ENCODE measurements around the gene LOC128125822.

Gene LOC128125822

DNA sequence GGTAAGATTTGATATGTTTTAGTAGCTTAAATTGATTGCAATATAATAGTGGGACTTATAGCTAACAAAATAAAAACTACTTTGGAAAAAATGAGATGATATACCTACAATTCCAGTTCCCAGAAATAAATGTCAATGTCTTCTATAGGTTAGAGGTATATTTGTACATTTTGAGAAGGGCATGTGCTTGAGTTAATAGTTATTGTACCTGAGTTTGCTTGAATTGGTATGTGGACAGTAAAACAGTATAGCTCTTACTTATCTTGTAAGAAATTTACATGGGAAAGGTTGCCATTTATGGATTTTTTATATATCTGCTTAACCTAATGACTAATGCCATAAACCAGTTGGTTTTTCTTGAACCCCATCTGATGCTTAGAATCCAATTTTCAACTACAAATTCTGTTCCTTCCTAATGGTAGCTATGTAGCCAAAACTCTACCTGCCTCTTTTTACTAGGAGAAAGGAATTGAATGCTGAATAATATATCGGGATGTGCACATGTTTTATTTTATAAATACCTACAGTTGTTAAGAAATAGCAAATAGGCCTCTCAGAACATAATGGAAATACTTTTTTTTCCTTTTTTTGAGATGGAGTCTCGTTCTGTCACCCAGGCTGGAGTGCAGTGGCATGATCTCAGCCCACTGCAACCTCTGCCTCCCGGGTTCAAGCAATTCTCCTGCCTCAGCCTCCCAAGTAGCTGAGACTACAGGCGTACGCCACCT, 4.9 kb downstream of the LOC128125822 start:
- H3K36me3 ChIP-seq (ENCODE audit: insufficient read depth, low read length): peaks cover 37% of the 10 kb centered on the region
- H3K4me2 ChIP-seq (ENCODE audit: low read length): peak overlapping the region; percentile 69
- H3K27me3 ChIP-seq (ENCODE audit: insufficient read depth, low read depth, low read length): no peaks in the 10 kb centered on the region
- H3K4me3 ChIP-seq (ENCODE audit: low read length): peak overlapping the region; percentile 55
- H3K9me3 ChIP-seq (ENCODE audit: low read length): no peaks in the 10 kb centered on the region
- no peak overlapping the region for H2AFZ ChIP-seq (ENCODE audit: low read depth, low read length)
- H3F3A ChIP-seq (ENCODE audit: insufficient read depth, low read length, poor library complexity, severe bottlenecking): peaks cover 6% of the 10 kb centered on the region
- no peak for TF ChIP-seq EZH2 (IDR thresholded peaks at IDR 0.05; ENCODE audit: borderline replicate concordance, insufficient read depth, low read length, poor library complexity, severe bottlenecking)
- no peak for TF ChIP-seq POLR2AphosphoS5 (IDR thresholded peaks at IDR 0.05)
- TF ChIP-seq, protein P1, sequence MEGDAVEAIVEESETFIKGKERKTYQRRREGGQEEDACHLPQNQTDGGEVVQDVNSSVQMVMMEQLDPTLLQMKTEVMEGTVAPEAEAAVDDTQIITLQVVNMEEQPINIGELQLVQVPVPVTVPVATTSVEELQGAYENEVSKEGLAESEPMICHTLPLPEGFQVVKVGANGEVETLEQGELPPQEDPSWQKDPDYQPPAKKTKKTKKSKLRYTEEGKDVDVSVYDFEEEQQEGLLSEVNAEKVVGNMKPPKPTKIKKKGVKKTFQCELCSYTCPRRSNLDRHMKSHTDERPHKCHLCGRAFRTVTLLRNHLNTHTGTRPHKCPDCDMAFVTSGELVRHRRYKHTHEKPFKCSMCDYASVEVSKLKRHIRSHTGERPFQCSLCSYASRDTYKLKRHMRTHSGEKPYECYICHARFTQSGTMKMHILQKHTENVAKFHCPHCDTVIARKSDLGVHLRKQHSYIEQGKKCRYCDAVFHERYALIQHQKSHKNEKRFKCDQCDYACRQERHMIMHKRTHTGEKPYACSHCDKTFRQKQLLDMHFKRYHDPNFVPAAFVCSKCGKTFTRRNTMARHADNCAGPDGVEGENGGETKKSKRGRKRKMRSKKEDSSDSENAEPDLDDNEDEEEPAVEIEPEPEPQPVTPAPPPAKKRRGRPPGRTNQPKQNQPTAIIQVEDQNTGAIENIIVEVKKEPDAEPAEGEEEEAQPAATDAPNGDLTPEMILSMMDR (IDR thresholded peaks at IDR 0.05; ENCODE audit: poor library complexity, severe bottlenecking): no peak
- no peak for TF ChIP-seq EP300 (conservative IDR thresholded peaks at IDR 0.05; ENCODE audit: poor library complexity, severe bottlenecking)
- TF ChIP-seq RAD21 (conservative IDR thresholded peaks at IDR 0.05): no peak
- no peak for TF ChIP-seq SMC3 (conservative IDR thresholded peaks at IDR 0.05; ENCODE audit: poor library complexity)
- TF ChIP-seq, protein P2, sequence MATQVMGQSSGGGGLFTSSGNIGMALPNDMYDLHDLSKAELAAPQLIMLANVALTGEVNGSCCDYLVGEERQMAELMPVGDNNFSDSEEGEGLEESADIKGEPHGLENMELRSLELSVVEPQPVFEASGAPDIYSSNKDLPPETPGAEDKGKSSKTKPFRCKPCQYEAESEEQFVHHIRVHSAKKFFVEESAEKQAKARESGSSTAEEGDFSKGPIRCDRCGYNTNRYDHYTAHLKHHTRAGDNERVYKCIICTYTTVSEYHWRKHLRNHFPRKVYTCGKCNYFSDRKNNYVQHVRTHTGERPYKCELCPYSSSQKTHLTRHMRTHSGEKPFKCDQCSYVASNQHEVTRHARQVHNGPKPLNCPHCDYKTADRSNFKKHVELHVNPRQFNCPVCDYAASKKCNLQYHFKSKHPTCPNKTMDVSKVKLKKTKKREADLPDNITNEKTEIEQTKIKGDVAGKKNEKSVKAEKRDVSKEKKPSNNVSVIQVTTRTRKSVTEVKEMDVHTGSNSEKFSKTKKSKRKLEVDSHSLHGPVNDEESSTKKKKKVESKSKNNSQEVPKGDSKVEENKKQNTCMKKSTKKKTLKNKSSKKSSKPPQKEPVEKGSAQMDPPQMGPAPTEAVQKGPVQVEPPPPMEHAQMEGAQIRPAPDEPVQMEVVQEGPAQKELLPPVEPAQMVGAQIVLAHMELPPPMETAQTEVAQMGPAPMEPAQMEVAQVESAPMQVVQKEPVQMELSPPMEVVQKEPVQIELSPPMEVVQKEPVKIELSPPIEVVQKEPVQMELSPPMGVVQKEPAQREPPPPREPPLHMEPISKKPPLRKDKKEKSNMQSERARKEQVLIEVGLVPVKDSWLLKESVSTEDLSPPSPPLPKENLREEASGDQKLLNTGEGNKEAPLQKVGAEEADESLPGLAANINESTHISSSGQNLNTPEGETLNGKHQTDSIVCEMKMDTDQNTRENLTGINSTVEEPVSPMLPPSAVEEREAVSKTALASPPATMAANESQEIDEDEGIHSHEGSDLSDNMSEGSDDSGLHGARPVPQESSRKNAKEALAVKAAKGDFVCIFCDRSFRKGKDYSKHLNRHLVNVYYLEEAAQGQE (IDR thresholded peaks at IDR 0.05; ENCODE audit: borderline replicate concordance): no peak
- TF ChIP-seq MXI1 (conservative IDR thresholded peaks at IDR 0.05; ENCODE audit: poor library complexity, severe bottlenecking): no peak
- TF ChIP-seq TAF1 (IDR thresholded peaks at IDR 0.05; ENCODE audit: low read depth): no peak
- no peak overlapping the region for H3K27ac ChIP-seq (ENCODE audit: low read length)
- no peaks in the 10 kb centered on the region for H3K9me2 ChIP-seq (ENCODE audit: insufficient read depth, low read length)
- H4K20me1 ChIP-seq (ENCODE audit: insufficient read depth): peaks cover 20% of the 10 kb centered on the region
- H3K9ac ChIP-seq (ENCODE audit: low read length): no peak overlapping the region
- peaks cover 70% of the 10 kb centered on the region for H3K79me2 ChIP-seq (replicated peaks; ENCODE audit: insufficient read depth, low read length)

GRCh38 chr6:63578757-63579156, 6.5 kb downstream of the LOC128125822 start:
- H3K27ac ChIP-seq (ENCODE audit: low read length): no peak overlapping the region
- H3K9me3 ChIP-seq (ENCODE audit: low read length): no peaks in the 10 kb centered on the region
- no peak overlapping the region for H3K9ac ChIP-seq (ENCODE audit: low read length)
- no peaks in the 10 kb centered on the region for H3K9me2 ChIP-seq (ENCODE audit: insufficient read depth, low read length)
- no peak overlapping the region for H3K4me3 ChIP-seq (ENCODE audit: low read length)
- TF ChIP-seq SMC3 (conservative IDR thresholded peaks at IDR 0.05; ENCODE audit: poor library complexity) (no peak), MXI1 (conservative IDR thresholded peaks at IDR 0.05; ENCODE audit: poor library complexity, severe bottlenecking) (no peak)
- TF ChIP-seq, protein P2 (IDR thresholded peaks at IDR 0.05; ENCODE audit: borderline replicate concordance): no peak
- TF ChIP-seq, protein P1 (IDR thresholded peaks at IDR 0.05; ENCODE audit: poor library complexity, severe bottlenecking): no peak
- no peaks in the 10 kb centered on the region for H3K27me3 ChIP-seq (ENCODE audit: insufficient read depth, low read depth, low read length)
- H3K4me2 ChIP-seq (ENCODE audit: low read length): no peak overlapping the region
- H3F3A ChIP-seq (ENCODE audit: insufficient read depth, low read length, poor library complexity, severe bottlenecking): peaks cover 6% of the 10 kb centered on the region
- no peak overlapping the region for H2AFZ ChIP-seq (ENCODE audit: low read depth, low read length)
- H3K79me2 ChIP-seq (replicated peaks; ENCODE audit: insufficient read depth, low read length): peaks cover 60% of the 10 kb centered on the region
- peaks cover 42% of the 10 kb centered on the region for H3K36me3 ChIP-seq (ENCODE audit: insufficient read depth, low read length)
- peaks cover 20% of the 10 kb centered on the region for H4K20me1 ChIP-seq (ENCODE audit: insufficient read depth)

Data from neural cell (in vitro differentiated cells).